Natural killer cell (primary cell): ENCODE data around the gene GRB10. TPM values are rescaled to one million over a fixed set of nuclear protein-coding genes. Genes with fewer than 3 reads are reported as not detected.

Experiments
- ATAC-seq, 3 donors: fragments of 150-1000 bp in 2 of 3; fragments of 200-7000 bp in 1 of 3; cut with Tn5 transposase; 1 replicate in 1 of 3; 2 replicates in 2 of 3; pipeline ENCODE4 v1.10.0; 2021; ENCODE audit warnings: mild to moderate bottlenecking in 2 of 3, moderate library complexity in 2 of 3
- DNase-seq, 2 donors: peaks; one replicate each; pipeline versions ENCODE4 v3.0.0 to v3.0.0-alpha.2; 2013 to 2021; ENCODE audit warnings: mixed read lengths in 1 of 2
- H3K27ac ChIP-seq: one replicate; pipeline ENCODE4 v1.5.1; 2013; ENCODE audit warnings: mild to moderate bottlenecking, low read length
- H3K27me3 ChIP-seq: one replicate; pipeline ENCODE4 v1.6.1; 2013; ENCODE audit warnings: low read length; ENCODE audit not compliant: control insufficient read depth, insufficient read depth
- H3K36me3 ChIP-seq: one replicate; pipeline ENCODE4 v1.6.1; 2013; ENCODE audit warnings: low read length; ENCODE audit not compliant: control insufficient read depth, insufficient read depth
- H3K4me1 ChIP-seq: one replicate; pipeline ENCODE4 v1.6.1; 2013; ENCODE audit warnings: low read length; ENCODE audit not compliant: control insufficient read depth, insufficient read depth
- H3K4me3 ChIP-seq: one replicate; pipeline ENCODE4 v1.5.1; 2013; ENCODE audit warnings: low read length
- H3K9me3 ChIP-seq: one replicate; pipeline ENCODE4 v1.6.1; 2013; ENCODE audit warnings: low read length; ENCODE audit not compliant: control insufficient read depth, insufficient read depth
- H3K27ac Mint-ChIP-seq, 2 donors: one replicate each; pipeline ENCODE4 v1.8.0; 2022; ENCODE audit warnings: mild to moderate bottlenecking in 2 of 2, mixed read lengths in 2 of 2, moderate library complexity in 1 of 2
- H3K27me3 Mint-ChIP-seq, 2 donors: one replicate each; pipeline ENCODE4 v1.8.0; 2022; ENCODE audit warnings: low read depth in 2 of 2, mixed read lengths in 2 of 2
- H3K36me3 Mint-ChIP-seq: one replicate; pipeline ENCODE4 v1.8.0; 2022; ENCODE audit warnings: mixed read lengths
- H3K4me1 Mint-ChIP-seq, 2 donors: one replicate each; pipeline ENCODE4 v1.8.0; 2022; ENCODE audit warnings: mixed read lengths in 2 of 2
- H3K4me3 Mint-ChIP-seq: one replicate; pipeline ENCODE4 v1.8.0; 2022; ENCODE audit warnings: mild to moderate bottlenecking, moderate library complexity, mixed read lengths
- H3K9me3 Mint-ChIP-seq, 2 donors: one replicate each; pipeline ENCODE4 v1.8.0; 2022; ENCODE audit warnings: mixed read lengths in 2 of 2
- WGBS: methylation state at CpG from one replicate; pipeline ENCODE4 v1.1.7; 2013; ENCODE audit warnings: missing lambda C conversion rate; ENCODE audit not compliant: insufficient coverage; 5-methylcytosine and 5-hydroxymethylcytosine counted together
- intact Hi-C: fragments of 100-400 bp; cut with micrococcal nuclease; formaldehyde crosslinking; loops from one replicate; pipeline ENCODE4 v1.14.2; 2022
- total RNA-seq, 4 donors: library from RNA; stranded (reverse); fragments of 120-200 nt in 1 of 4; gene quantifications; one replicate each; pipeline versions ENCODE4 v1.2.3 to v1.2.4, GENCODE V29; 2013 to 2022
- TF ChIP-seq, protein P1 (sequence below): fragments of 200-600 bp; IDR thresholded peaks from one replicate; pipeline ENCODE4 v1.8.0; 2022; ENCODE audit warnings: antibody characterized with exemption

GRB10 gene
- total RNA-seq, 3 donors from 2014 or later (not counting 1 experiment from before 2014, with no cell fraction given), result 0.16 to 24.4 (median 1.4) TPM

GRCh38 chr7:50807026-50807730 is 24.5 kb upstream of the GRB10 start:
- no peaks in the 10 kb centered on the region for H3K4me1 Mint-ChIP-seq
- ATAC-seq, result no peak

DNA sequence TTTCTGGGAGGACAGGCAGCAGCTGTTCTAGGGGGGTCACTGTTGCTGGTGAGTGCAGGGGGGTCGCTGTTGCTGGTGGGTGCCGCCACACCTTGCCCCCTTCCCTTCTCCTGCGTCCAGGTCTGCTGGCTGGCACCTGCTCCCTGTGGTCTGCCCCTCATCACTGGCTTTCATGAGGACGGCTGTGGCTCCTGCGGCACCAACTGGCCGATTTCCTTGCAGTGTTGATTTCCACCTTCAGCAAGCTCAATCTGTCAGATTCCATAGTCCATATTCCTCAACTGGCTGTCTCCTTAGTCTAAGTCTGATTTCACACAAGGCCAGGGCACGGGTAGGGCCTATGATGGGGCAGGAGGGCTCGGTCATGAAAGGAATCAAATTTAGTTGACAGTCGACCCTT is 23.4 kb upstream of the GRB10 start:
- Histone ChIP-seq H3K27me3 (no peaks in the 10 kb centered on the region), H3K36me3 (no peaks in the 10 kb centered on the region), H3K9me3 (no peaks in the 10 kb centered on the region), H3K27ac (no peak overlapping the region), H3K4me3 (no peak overlapping the region), H3K4me1 (no peaks in the 10 kb centered on the region)
- H3K36me3 Mint-ChIP-seq, result no peaks in the 10 kb centered on the region
- no peak overlapping the region for H3K27ac Mint-ChIP-seq
- H3K27me3 Mint-ChIP-seq, result peaks cover 3 to 6% of the 10 kb centered on the region in 2 donors
- intact Hi-C loops, result no loop called here
- H3K4me1 Mint-ChIP-seq, result no peaks in the 10 kb centered on the region
- H3K9me3 Mint-ChIP-seq, result no peaks in the 10 kb centered on the region
- TF ChIP-seq, protein P1, sequence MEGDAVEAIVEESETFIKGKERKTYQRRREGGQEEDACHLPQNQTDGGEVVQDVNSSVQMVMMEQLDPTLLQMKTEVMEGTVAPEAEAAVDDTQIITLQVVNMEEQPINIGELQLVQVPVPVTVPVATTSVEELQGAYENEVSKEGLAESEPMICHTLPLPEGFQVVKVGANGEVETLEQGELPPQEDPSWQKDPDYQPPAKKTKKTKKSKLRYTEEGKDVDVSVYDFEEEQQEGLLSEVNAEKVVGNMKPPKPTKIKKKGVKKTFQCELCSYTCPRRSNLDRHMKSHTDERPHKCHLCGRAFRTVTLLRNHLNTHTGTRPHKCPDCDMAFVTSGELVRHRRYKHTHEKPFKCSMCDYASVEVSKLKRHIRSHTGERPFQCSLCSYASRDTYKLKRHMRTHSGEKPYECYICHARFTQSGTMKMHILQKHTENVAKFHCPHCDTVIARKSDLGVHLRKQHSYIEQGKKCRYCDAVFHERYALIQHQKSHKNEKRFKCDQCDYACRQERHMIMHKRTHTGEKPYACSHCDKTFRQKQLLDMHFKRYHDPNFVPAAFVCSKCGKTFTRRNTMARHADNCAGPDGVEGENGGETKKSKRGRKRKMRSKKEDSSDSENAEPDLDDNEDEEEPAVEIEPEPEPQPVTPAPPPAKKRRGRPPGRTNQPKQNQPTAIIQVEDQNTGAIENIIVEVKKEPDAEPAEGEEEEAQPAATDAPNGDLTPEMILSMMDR, result no peak
- H3K4me3 Mint-ChIP-seq, result no peak overlapping the region
- 65% methylated on average over 9 of the region's 9 CpGs for WGBS
- no peak for DNase-seq
- no peak for ATAC-seq

More at GRCh38 chr7:50807026-50807730, 24.5 kb upstream of the GRB10 start:
- H3K36me3 Mint-ChIP-seq, result no peaks in the 10 kb centered on the region
- Histone ChIP-seq H3K27ac (no peak overlapping the region), H3K4me3 (no peak overlapping the region), H3K4me1 (no peaks in the 10 kb centered on the region), H3K9me3 (no peaks in the 10 kb centered on the region), H3K27me3 (no peaks in the 10 kb centered on the region), H3K36me3 (no peaks in the 10 kb centered on the region)
- H3K9me3 Mint-ChIP-seq, result no peaks in the 10 kb centered on the region
- no peak overlapping the region for H3K4me3 Mint-ChIP-seq
- intact Hi-C loops, result no loop called here
- WGBS, result 85% methylated on average over 13 of the region's 14 CpGs
- peaks cover under 1 to 3% of the 10 kb centered on the region in 2 donors for H3K27me3 Mint-ChIP-seq
- no peak overlapping the region for H3K27ac Mint-ChIP-seq
- no peak for DNase-seq
- TF ChIP-seq, protein P1, result no peak

GRCh38 chr7:50805447-50806125 is 22.9 kb upstream of the GRB10 start:
- H3K4me1 ChIP-seq, result no peaks in the 10 kb centered on the region
- H3K27ac ChIP-seq, result no peak overlapping the region
- TF ChIP-seq, protein P1, result no peak
- no peaks in the 10 kb centered on the region for H3K36me3 ChIP-seq
- Mint-ChIP-seq H3K27ac (no peak overlapping the region), H3K4me3 (no peak overlapping the region), H3K36me3 (no peaks in the 10 kb centered on the region), H3K9me3 (no peaks in the 10 kb centered on the region), H3K4me1 (no peaks in the 10 kb centered on the region), H3K27me3 (peaks cover 3 to 9% of the 10 kb centered on the region in 2 donors)
- intact Hi-C loops, result no loop called here
- 22% methylated on average over 4 of the region's 5 CpGs for WGBS
- H3K9me3 ChIP-seq, result no peaks in the 10 kb centered on the region
- no peak overlapping the region for H3K4me3 ChIP-seq
- H3K27me3 ChIP-seq, result no peaks in the 10 kb centered on the region
- ATAC-seq (no peak), DNase-seq (no peak)
